AG04450 (cell line): ENCODE measurements around the gene RTP5. TPM values are rescaled to one million over a fixed set of nuclear protein-coding genes. Genes with fewer than 3 reads are reported as not detected.
A peak's percentile ranks its signal among the peaks of the same experiment; 100 is the strongest.

Experiments
- CTCF ChIA-PET: fragments of 300-600, 350-600 bp; formaldehyde crosslinking; extraction: SDS; loops from one replicate; lab custom pipeline; 2022; ENCODE audit warnings: antibody characterized with exemption, inconsistent platforms; lab: Charles Lee
- POLR2A ChIA-PET: fragments of 350-600 bp; formaldehyde crosslinking; extraction: SDS; loops from one replicate; lab custom pipeline; 2021; ENCODE audit warnings: antibody characterized with exemption, inconsistent platforms; lab: Yijun Ruan, JAX
- DNase-seq: peaks from one replicate; pipeline ENCODE4 v3.0.0-alpha.2; 2011; ENCODE audit warnings: low read depth, low spot score
- H3K27ac ChIP-seq: one replicate; pipeline ENCODE4 v1.5.1; 2012; ENCODE audit warnings: low read depth, low read length, control low read depth
- H3K27me3 ChIP-seq: one replicate; pipeline ENCODE4 v1.6.0; 2012; ENCODE audit warnings: low read length; ENCODE audit not compliant: control insufficient read depth, insufficient read depth
- H3K4me3 ChIP-seq: 2 replicates; pipeline ENCODE4 v1.5.1; 2011; ENCODE audit warnings: mild to moderate bottlenecking, low read depth, low read length, control low read depth
- H3K9me3 ChIP-seq: 2 replicates; pipeline ENCODE4 v1.5.1; 2012; ENCODE audit warnings: low read length; ENCODE audit not compliant: control insufficient read depth, insufficient read depth
- polyA plus RNA-seq: library from polyadenylated mRNA; depleted of rRNA; stranded (reverse); fragments of >200 nt; gene quantifications from 2 replicates; pipeline ENCODE4 v1.2.3, GENCODE V29; 2011
- TF ChIP-seq, protein P1 (sequence below): IDR thresholded peaks from 2 replicates; pipeline ENCODE4 v1.5.1; 2011; ENCODE audit warnings: low read depth, low read length, control low read depth, inconsistent platforms

The RTP5 gene
- polyA plus RNA-seq, 1 experiment: not detected

DNA sequence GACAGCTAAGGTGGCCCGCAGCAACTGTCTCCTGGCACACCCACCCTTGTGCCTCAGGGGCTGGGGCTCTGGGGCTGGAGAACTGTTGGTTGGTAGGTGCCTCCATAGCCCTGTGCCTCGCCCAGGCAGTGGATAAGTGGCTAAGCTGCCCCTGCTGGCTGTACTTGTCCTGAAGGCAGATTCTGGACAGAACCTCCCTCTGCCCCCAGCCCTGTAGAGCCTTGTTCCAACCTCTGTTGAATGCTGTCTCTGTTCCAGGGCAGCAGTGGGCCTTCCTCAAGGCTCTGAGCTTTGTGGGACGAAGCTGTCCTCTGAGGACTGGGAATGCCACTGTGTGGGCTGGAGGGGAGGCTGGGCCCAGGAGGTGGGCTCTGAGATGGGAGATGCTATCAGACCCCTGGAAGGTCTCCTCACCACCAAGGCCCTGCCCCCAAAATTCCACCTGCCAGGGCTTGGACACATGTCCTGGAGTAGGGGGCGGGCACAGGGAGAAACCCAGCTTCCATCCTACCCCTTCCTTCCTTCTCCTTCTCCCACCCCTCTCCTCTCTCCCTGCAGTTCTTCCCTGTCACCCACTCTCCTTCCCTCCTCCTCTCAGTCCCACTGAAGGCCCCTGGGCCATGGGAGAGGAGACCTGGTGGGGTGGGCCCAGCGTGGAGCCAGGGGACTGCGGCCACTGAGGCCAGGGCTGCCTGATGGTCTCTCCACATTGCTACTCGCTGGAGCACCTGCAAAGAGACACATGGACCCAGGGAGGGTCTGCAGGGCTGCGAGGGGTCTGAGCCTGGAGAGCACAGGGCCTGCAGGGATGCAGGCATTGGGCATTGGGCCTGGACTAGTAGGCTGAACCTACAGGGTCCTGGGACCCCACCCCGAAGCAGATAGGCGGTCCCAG is 9.1 kb upstream of the RTP5 start:
- TF ChIP-seq, protein P1, sequence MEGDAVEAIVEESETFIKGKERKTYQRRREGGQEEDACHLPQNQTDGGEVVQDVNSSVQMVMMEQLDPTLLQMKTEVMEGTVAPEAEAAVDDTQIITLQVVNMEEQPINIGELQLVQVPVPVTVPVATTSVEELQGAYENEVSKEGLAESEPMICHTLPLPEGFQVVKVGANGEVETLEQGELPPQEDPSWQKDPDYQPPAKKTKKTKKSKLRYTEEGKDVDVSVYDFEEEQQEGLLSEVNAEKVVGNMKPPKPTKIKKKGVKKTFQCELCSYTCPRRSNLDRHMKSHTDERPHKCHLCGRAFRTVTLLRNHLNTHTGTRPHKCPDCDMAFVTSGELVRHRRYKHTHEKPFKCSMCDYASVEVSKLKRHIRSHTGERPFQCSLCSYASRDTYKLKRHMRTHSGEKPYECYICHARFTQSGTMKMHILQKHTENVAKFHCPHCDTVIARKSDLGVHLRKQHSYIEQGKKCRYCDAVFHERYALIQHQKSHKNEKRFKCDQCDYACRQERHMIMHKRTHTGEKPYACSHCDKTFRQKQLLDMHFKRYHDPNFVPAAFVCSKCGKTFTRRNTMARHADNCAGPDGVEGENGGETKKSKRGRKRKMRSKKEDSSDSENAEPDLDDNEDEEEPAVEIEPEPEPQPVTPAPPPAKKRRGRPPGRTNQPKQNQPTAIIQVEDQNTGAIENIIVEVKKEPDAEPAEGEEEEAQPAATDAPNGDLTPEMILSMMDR: no peak
- ChIA-PET POLR2A (no interaction called here), CTCF (interaction anchor here (1.0 to 1.7 kb wide), 2 partner anchors 8 to 18 kb away, joined by 3 to 4 read pairs; no protein-coding TSS in a partner anchor)
- no peak overlapping the region for H3K27ac ChIP-seq
- H3K4me3 ChIP-seq: no peak overlapping the region
- H3K9me3 ChIP-seq: peaks cover 14% of the 10 kb centered on the region; the same call in 1 of the 2 replicates
- H3K27me3 ChIP-seq: peaks cover 5% of the 10 kb centered on the region
- DNase-seq: no peak

DNA sequence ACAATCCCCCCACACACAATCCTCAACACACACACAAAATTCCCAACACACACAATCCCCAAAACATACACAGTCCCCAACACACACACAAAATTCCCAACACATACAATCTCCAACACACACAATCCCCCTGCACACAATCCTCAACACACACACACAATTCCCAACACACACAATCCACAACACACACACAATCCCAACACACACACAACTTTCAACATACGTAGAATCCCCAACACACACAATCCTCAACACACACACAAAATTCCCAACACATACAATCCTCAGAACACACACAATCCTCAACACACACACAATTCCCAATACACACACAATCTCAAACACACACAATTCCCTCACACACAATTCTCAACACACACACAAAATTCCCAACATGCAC is 8.3 kb upstream of the RTP5 start:
- TF ChIP-seq, protein P1: no peak
- Histone ChIP-seq H3K27ac (no peak overlapping the region), H3K27me3 (peaks cover 5% of the 10 kb centered on the region), H3K4me3 (no peak overlapping the region), H3K9me3 (peaks cover 14% of the 10 kb centered on the region; the same call in 1 of the 2 replicates)
- CTCF ChIA-PET: no interaction called here
- POLR2A ChIA-PET: no interaction called here
- DNase-seq: no peak

DNA sequence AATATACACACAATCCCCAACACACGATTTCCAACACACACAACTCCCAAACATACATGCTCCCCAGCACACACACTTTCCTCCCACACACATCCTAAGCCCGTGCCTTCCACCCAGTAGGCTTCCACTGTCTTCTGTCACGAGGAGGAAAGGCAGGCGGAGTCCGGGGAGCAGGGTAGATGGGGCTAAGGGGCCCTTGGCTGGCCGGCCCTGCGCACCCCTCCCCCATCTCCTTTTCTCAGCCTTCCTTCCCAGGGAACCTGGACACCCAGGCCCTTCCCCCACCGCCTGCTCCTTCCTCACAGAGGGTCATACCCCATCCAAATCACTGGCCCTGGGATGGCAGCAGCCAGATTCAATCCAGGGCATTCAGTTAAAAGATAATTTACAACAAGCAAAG is 7.4 kb upstream of the RTP5 start:
- DNase-seq: no peak
- H3K9me3 ChIP-seq: peaks cover 14% of the 10 kb centered on the region; the same call in 1 of the 2 replicates
- H3K27me3 ChIP-seq: peaks cover 13% of the 10 kb centered on the region
- CTCF ChIA-PET: no interaction called here
- POLR2A ChIA-PET: no interaction called here
- TF ChIP-seq, protein P1: no peak
- H3K27ac ChIP-seq: no peak overlapping the region
- no peak overlapping the region for H3K4me3 ChIP-seq

DNA sequence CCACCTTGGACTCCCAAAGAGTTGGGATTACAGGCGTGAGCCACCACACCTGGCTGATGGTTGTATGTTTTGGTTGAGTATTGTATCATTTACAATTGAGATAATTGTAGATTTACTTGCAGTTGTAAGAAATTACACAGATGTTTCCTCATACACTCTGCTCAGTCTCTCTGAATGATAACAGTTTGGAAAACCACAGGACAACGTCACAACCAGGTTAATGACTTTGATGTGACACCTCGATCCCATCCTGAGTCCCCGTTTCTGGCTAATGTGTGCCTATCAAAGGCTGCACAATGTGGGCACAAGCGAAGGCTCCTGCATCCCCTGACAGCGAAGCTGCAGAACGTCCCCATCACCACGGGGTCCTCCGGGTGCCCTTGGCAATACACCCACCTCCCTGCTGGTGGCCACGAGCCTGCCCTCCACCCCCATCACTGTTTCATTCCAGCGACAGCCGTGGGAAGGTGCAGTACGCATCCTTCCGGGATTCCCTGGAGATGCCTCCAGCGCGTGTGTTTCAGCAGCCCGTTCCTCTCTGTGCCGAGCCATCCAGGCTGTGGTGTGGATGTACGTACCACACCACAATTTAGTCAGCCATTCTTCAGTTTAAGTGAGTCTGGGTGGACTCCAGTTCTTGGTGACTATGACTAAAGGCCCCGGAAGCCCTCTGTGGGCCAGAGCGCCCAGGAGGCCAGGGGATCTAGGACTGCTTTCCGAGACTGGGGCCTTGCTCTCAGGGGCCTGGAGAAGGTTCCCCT is 6.6 kb upstream of the RTP5 start:
- Histone ChIP-seq H3K27ac (peak overlapping the region; percentile 31), H3K4me3 (no peak overlapping the region), H3K9me3 (peaks cover 11% of the 10 kb centered on the region; the same call in 1 of the 2 replicates), H3K27me3 (peaks cover 22% of the 10 kb centered on the region)
- POLR2A ChIA-PET: no interaction called here
- CTCF ChIA-PET: no interaction called here
- DNase-seq: no peak
- TF ChIP-seq, protein P1: no peak
